Measurements from ENCODE around the gene B2M. TPM values are rescaled to one million over a fixed set of nuclear protein-coding genes. Genes with fewer than 3 reads are reported as not detected.

B2M gene
- 482 and 517 TPM in 2 replicates for total RNA-seq

GRCh38 chr15:44711096-44711742, at the start of gene B2M, which contains the start of gene PATL2:
Gene B2M, plus strand, starts transcription at chr15:44711517. Its CDS starts 30 bp downstream, at chr15:44711547.
Gene PATL2, minus strand, starts transcription at chr15:44711323. Its CDS starts 34,833 bp downstream, at chr15:44676490.

DNA sequence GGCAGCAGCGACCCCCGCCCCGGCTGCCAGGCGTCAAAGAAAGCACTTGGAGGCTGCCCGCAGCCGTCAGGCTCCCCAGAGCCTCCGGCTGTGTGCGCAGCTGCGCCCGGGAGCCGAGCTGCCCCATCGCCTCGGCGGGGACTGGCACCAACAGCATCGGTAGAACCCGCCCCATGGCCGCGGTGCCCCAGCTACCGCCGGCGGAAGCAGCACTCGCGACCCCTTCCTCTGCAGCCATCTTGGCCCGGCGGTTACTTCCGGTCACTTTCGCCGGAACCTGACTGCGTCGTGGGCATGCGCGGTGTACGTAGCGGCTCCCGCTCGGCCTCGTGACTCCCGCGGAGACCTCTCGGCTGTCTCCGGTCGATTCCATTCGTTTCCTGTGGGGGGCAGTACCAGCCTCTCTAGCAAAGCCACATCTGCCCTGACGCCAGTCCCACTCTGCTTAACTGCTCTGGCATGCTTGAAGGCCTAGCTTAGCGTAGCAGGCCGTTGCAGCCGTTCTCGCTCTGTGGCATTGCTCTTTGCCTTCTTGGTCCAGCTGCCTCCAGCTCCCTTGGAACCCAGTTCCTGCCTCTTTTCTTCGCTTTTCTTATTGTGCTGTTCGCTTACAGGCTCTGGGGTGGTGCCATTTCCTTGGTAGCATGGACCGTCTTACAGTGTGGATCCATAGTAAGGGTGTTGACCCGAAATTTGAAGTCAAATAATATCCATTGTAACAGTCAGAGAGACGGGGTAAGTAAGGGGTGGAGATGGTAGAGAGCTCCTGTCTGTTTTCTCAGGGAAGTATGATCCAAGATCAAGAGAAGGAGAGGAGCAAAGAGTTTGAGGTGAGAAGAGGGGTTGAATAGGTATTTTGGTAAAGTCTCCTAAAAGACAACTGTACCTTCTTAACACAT, 47.7 kb upstream of the B2M start, which contains the start of gene SPG11:
Gene SPG11 (minus strand): TSS at position 253 of the 899 bp plus-strand sequence. CDS start 15 bp downstream, at position 238.

GRCh38 chr15:44736181-44736765, 25.0 kb downstream of the B2M start, which contains the start of gene TRIM69:
Gene TRIM69, plus strand, starts transcription at chr15:44736528. Its CDS starts 177 bp downstream, at chr15:44736705.

Other genes with a start within 250 kb of the B2M start
- 29.2 and 49.1 TPM in 2 replicates for gene EIF3J, start 174.4 kb upstream of the B2M start, total RNA-seq
- 26.5 and 48.8 TPM in 2 replicates for gene SPG11, start 47.9 kb upstream of the B2M start, total RNA-seq
- not detected in 2 replicates for gene PATL2, start 194 bp upstream of the B2M start, total RNA-seq
- 3.3 and 4.8 TPM in 2 replicates for gene TRIM69, start 25.0 kb downstream of the B2M start, total RNA-seq
- not detected in 2 replicates for gene TERB2, start 245.2 kb downstream of the B2M start, total RNA-seq

Data from airway epithelial cell (primary cell).